Neural cell (in vitro differentiated cells): Measurements from ENCODE around the gene FAM200A. TPM values are rescaled to one million over a fixed set of nuclear protein-coding genes. Genes with fewer than 3 reads are reported as not detected.

Source experiments
- H2AFZ ChIP-seq: fragments of 200-600, 300-800 bp; sonication (generic), shearing (Covaris generic); 2 replicates; pipeline ENCODE4 v1.6.0; 2014; ENCODE audit warnings: low read depth, mild to moderate bottlenecking, antibody characterized with exemption, low read length, moderate library complexity
- H3F3A ChIP-seq: fragments of 200-600 bp; shearing (Covaris generic); 2 replicates; pipeline ENCODE4 v1.6.1; 2016; ENCODE audit warnings: mild to moderate bottlenecking, moderate library complexity, mixed read lengths, antibody characterized with exemption, low read length; ENCODE audit not compliant: insufficient read depth, poor library complexity, severe bottlenecking
- H3K27ac ChIP-seq: fragments of 200-600, 300-800 bp; sonication (generic), shearing (Covaris generic); 2 replicates; pipeline ENCODE4 v1.5.1; 2014; ENCODE audit warnings: mild to moderate bottlenecking, low read length, moderate library complexity
- H3K27me3 ChIP-seq: fragments of 300-800, 200-600 bp; sonication (generic), shearing (Covaris generic); 2 replicates; pipeline ENCODE4 v1.6.0; 2014; ENCODE audit warnings: mild to moderate bottlenecking, low read depth, low read length, moderate library complexity; ENCODE audit not compliant: insufficient read depth
- H3K36me3 ChIP-seq: fragments of 300-800, 200-600 bp; sonication (generic), shearing (Covaris generic); 2 replicates; pipeline ENCODE4 v1.5.1; 2014; ENCODE audit warnings: mild to moderate bottlenecking, antibody characterized with exemption, low read length, moderate library complexity; ENCODE audit not compliant: insufficient read depth
- H3K4me2 ChIP-seq: fragments of 300-800, 200-600 bp; sonication (generic), shearing (Covaris generic); 2 replicates; pipeline ENCODE4 v1.6.0; 2014; ENCODE audit warnings: mild to moderate bottlenecking, low read length
- H3K4me3 ChIP-seq: fragments of 300-800, 200-600 bp; sonication (generic), shearing (Covaris generic); 2 replicates; pipeline ENCODE4 v1.5.1; 2014; ENCODE audit warnings: mild to moderate bottlenecking, low read length, moderate library complexity
- H3K79me2 ChIP-seq: fragments of 200-600 bp; shearing (Covaris generic); replicated peaks from 2 replicates; pipeline ENCODE4 v1.6.0; 2014; ENCODE audit warnings: mild to moderate bottlenecking, low read length, moderate library complexity; ENCODE audit not compliant: insufficient read depth
- H3K9ac ChIP-seq: fragments of 300-800, 200-600 bp; sonication (generic), shearing (Covaris generic); 2 replicates; pipeline ENCODE4 v1.6.1; 2016; ENCODE audit warnings: mild to moderate bottlenecking, low read length, mixed read lengths
- H3K9me2 ChIP-seq: fragments of 200-600 bp; shearing (Covaris generic); 2 replicates; pipeline ENCODE4 v1.6.1; 2016; ENCODE audit warnings: mild to moderate bottlenecking, low read length, mixed read lengths; ENCODE audit not compliant: insufficient read depth
- H3K9me3 ChIP-seq: fragments of 200-600, 300-800 bp; sonication (generic), shearing (Covaris generic); 2 replicates; pipeline ENCODE4 v1.6.1; 2016; ENCODE audit warnings: mild to moderate bottlenecking, mixed run types, low read length, moderate library complexity, mixed read lengths
- H4K20me1 ChIP-seq: fragments of 200-600 bp; shearing (Covaris generic); 2 replicates; pipeline ENCODE4 v1.6.1; 2016; ENCODE audit warnings: mild to moderate bottlenecking, mixed run types; ENCODE audit not compliant: insufficient read depth
- CTCF ChIP-seq: fragments of 450-650 bp; IDR thresholded peaks from 2 replicates; pipeline ENCODE4 v1.5.1; 2014; ENCODE audit warnings: antibody characterized with exemption, mild to moderate bottlenecking, moderate library complexity; ENCODE audit not compliant: poor library complexity, severe bottlenecking
- EP300 ChIP-seq: fragments of 450-650 bp; conservative IDR thresholded peaks from 2 replicates; pipeline ENCODE4 v1.6.1; 2014; ENCODE audit warnings: antibody characterized with exemption, mild to moderate bottlenecking, moderate library complexity; ENCODE audit not compliant: poor library complexity, severe bottlenecking
- EZH2 ChIP-seq: fragments of 200-600, 300-800 bp; shearing (Covaris generic), sonication (generic); IDR thresholded peaks from 2 replicates; pipeline ENCODE4 v1.6.1; 2014; ENCODE audit warnings: antibody characterized with exemption, low read length, borderline replicate concordance, mild to moderate bottlenecking; ENCODE audit not compliant: insufficient read depth, poor library complexity, severe bottlenecking
- MXI1 ChIP-seq: fragments of 450-650 bp; conservative IDR thresholded peaks from 2 replicates; pipeline ENCODE4 v1.6.1; 2014; ENCODE audit warnings: antibody characterized with exemption, mild to moderate bottlenecking; ENCODE audit not compliant: poor library complexity, severe bottlenecking
- POLR2AphosphoS5 ChIP-seq: IDR thresholded peaks from 2 replicates; pipeline ENCODE4 v1.6.1; 2012
- RAD21 ChIP-seq: fragments of 450-650 bp; conservative IDR thresholded peaks from 2 replicates; pipeline ENCODE4 v1.6.1; 2014; ENCODE audit warnings: antibody characterized with exemption, mild to moderate bottlenecking, moderate library complexity
- REST ChIP-seq: IDR thresholded peaks from 2 replicates; pipeline ENCODE4 v1.6.1; 2012; ENCODE audit warnings: borderline replicate concordance
- SMC3 ChIP-seq: fragments of 450-650 bp; conservative IDR thresholded peaks from 2 replicates; pipeline ENCODE4 v1.6.1; 2014; ENCODE audit warnings: antibody characterized with exemption, mild to moderate bottlenecking, moderate library complexity; ENCODE audit not compliant: poor library complexity
- TAF1 ChIP-seq: IDR thresholded peaks from 2 replicates; pipeline ENCODE4 v1.6.1; 2012; ENCODE audit warnings: low read depth
- polyA plus RNA-seq: library from polyadenylated mRNA; depleted of rRNA; stranded (reverse); fragments of >200 nt; gene quantifications from 2 replicates; pipeline ENCODE4 v1.2.3, GENCODE V29; 2014

FAM200A gene
- polyA plus RNA-seq, 1 donor from 2014 or later, result 24.0 TPM

GRCh38 chr7:99498546-99498944, 53.4 kb downstream of the FAM200A start:
- Histone ChIP-seq H3K4me3 (peak overlapping the region; percentile 93), H3K79me2 (peaks cover 32% of the 10 kb centered on the region), H3F3A (no peaks in the 10 kb centered on the region), H3K27me3 (no peaks in the 10 kb centered on the region), H2AFZ (no peak overlapping the region), H3K9ac (no peak overlapping the region), H3K27ac (no peak overlapping the region), H3K36me3 (peaks cover 9% of the 10 kb centered on the region), H3K9me3 (no peaks in the 10 kb centered on the region), H3K9me2 (no peaks in the 10 kb centered on the region), H4K20me1 (no peaks in the 10 kb centered on the region), H3K4me2 (peak overlapping the region; percentile 65)
- TF ChIP-seq TAF1 (no peak), MXI1 (no peak), POLR2AphosphoS5 (no peak)

GRCh38 chr7:99497766-99498545, 54.0 kb downstream of the FAM200A start:
- Histone ChIP-seq H2AFZ (no peak overlapping the region), H3K27me3 (no peaks in the 10 kb centered on the region), H3K27ac (no peak overlapping the region), H3K9me3 (no peaks in the 10 kb centered on the region), H3F3A (no peaks in the 10 kb centered on the region), H3K4me3 (peak overlapping the region; percentile 93), H3K4me2 (peak overlapping the region; percentile 65), H3K9ac (no peak overlapping the region), H3K79me2 (peaks cover 32% of the 10 kb centered on the region), H3K9me2 (no peaks in the 10 kb centered on the region), H3K36me3 (peaks cover 10% of the 10 kb centered on the region), H4K20me1 (no peaks in the 10 kb centered on the region)
- TF ChIP-seq SMC3 (no peak), EZH2 (no peak), TAF1 (no peak), RAD21 (no peak), MXI1 (no peak), POLR2AphosphoS5 (no peak), CTCF (no peak), EP300 (no peak), REST (no peak)

Other genes starting within 250 kb of the FAM200A start
- gene ARPC1A, start 226.2 kb downstream of the FAM200A start, polyA plus RNA-seq, result 137 and 154 TPM in 2 replicates
- gene ARPC1B, start 177.4 kb downstream of the FAM200A start, polyA plus RNA-seq, result 1.7 and 3.6 TPM in 2 replicates
- 185 and 212 TPM in 2 replicates for gene PDAP1, start 143.5 kb downstream of the FAM200A start, polyA plus RNA-seq
- 200 and 251 TPM in 2 replicates for gene BUD31, start 143.1 kb downstream of the FAM200A start, polyA plus RNA-seq
- 4.0 and 5.7 TPM in 2 replicates for gene PTCD1, start 113.3 kb downstream of the FAM200A start, polyA plus RNA-seq
- 209 and 238 TPM in 2 replicates for gene CPSF4, start 113.2 kb downstream of the FAM200A start, polyA plus RNA-seq
- gene ATP5MF, start 85.9 kb downstream of the FAM200A start, polyA plus RNA-seq, result 1,790 and 1,998 TPM in 2 replicates
- 49.9 and 59.8 TPM in 2 replicates for gene ZNF789, start 79.2 kb downstream of the FAM200A start, polyA plus RNA-seq
- gene ZNF394, start 51.8 kb downstream of the FAM200A start, polyA plus RNA-seq, result 9.5 and 11.2 TPM in 2 replicates
- 18.6 and 21.8 TPM in 2 replicates for gene ZKSCAN5, start 47.5 kb downstream of the FAM200A start, polyA plus RNA-seq
- 89.0 and 92.8 TPM in 2 replicates for gene ZNF655, start 6.5 kb upstream of the FAM200A start, polyA plus RNA-seq
- 2.9 and 3.6 TPM in 2 replicates for gene TMEM225B, start 46.2 kb upstream of the FAM200A start, polyA plus RNA-seq
- 12.1 and 12.2 TPM in 2 replicates for gene ZSCAN25, start 64.8 kb upstream of the FAM200A start, polyA plus RNA-seq
- gene CYP3A5, start 127.9 kb upstream of the FAM200A start, polyA plus RNA-seq, result not detected in 2 replicates
- gene CYP3A7, start 183.1 kb upstream of the FAM200A start, polyA plus RNA-seq, result not detected in 2 replicates
- gene CYP3A4, start 232.1 kb upstream of the FAM200A start, polyA plus RNA-seq, result not detected in 2 replicates